Measurements from ENCODE around the gene NOX3. TPM values are rescaled to one million over a fixed set of nuclear protein-coding genes. Genes with fewer than 3 reads are reported as not detected.
A peak's percentile ranks its signal among the peaks of the same experiment; 100 is the strongest.

NOX3 gene
- total and polyA plus RNA-seq, 2 of the 8 experiments (the other 6 are each of a cell fraction or from before 2014, with no cell fraction given), result not detected

GRCh38 chr6:155429321-155429893 lies 26.2 kb downstream of the NOX3 start:
- FAIRE-seq (no peak), DNase-seq (ENCODE audit: low read depth in 1 of 2, low spot score in 2 of 2) (no peak)
- H3K27ac ChIP-seq (ENCODE audit: low read depth, low read length), result no peak overlapping the region
- H2BK120ac ChIP-seq (replicated peaks; ENCODE audit: low read depth, low read length), result no peak overlapping the region
- H4K8ac ChIP-seq (ENCODE audit: extremely low read depth, insufficient read depth, low read length), result no peak overlapping the region
- no peak overlapping the region for H2BK20ac ChIP-seq (ENCODE audit: low read length)
- H3K36me3 ChIP-seq (ENCODE audit: control insufficient read depth in 2 of 4, insufficient read depth in 4 of 4, low read length in 3 of 4), result no peaks in the 10 kb centered on the region
- no peaks in the 10 kb centered on the region for H3K4me1 ChIP-seq (replicated peaks in 1 of 4; ENCODE audit: control insufficient read depth in 3 of 4, insufficient read depth in 4 of 4, low read length in 3 of 4)
- no peak overlapping the region for H3K4me3 ChIP-seq (ENCODE audit: extremely low read depth in 1 of 4, insufficient read depth in 2 of 4, low read depth in 3 of 4, low read length in 4 of 4)
- no peak overlapping the region for H2BK15ac ChIP-seq (ENCODE audit: low read length)
- no peaks in the 10 kb centered on the region for H4K20me1 ChIP-seq (replicated peaks in 1 of 2; ENCODE audit: control insufficient read depth in 1 of 2, insufficient read depth in 2 of 2, low read length in 2 of 2)
- no peaks in the 10 kb centered on the region for H3K27me3 ChIP-seq (replicated peaks in 1 of 4; ENCODE audit: control insufficient read depth in 3 of 4, extremely low read depth in 1 of 4, insufficient read depth in 3 of 4, low read length in 3 of 4)
- TF ChIP-seq CREB1 (IDR thresholded peaks at IDR 0.05), result no peak
- no peak for TF ChIP-seq FOSL1 (IDR thresholded peaks at IDR 0.05; ENCODE audit: insufficient read depth, low read depth, low read length)
- TF ChIP-seq EZH2 (IDR thresholded peaks at IDR 0.05; ENCODE audit: low read depth, low read length, severe bottlenecking), result no peak
- TF ChIP-seq SP2 (IDR thresholded peaks at IDR 0.05; ENCODE audit: low read length), result no peak
- no peak for TF ChIP-seq ASH2L (IDR thresholded peaks at IDR 0.05; ENCODE audit: low read length)
- TF ChIP-seq SIRT6 (IDR thresholded peaks at IDR 0.05; ENCODE audit: low read length), result no peak
- ChIA-PET CTCF (ENCODE audit: partially characterized antibody) (interaction anchor here (0.8 to 1.7 kb wide), 7 partner anchors 9 to 1161 kb away, joined by 3 to 7 read pairs (median 3); no protein-coding TSS in a partner anchor), POLR2A (ENCODE audit: partially characterized antibody) (no interaction called here)
- WGBS, 2 experiments (ENCODE audit: extremely low coverage in 1 of 2, insufficient coverage in 1 of 2, insufficient read length in 1 of 2, insufficient replicate concordance in 2 of 2, low coverage in 1 of 2, low lambda C conversion rate in 2 of 2, missing lambda C conversion rate in 1 of 2), result 78% methylated on average over 2 of the region's 2 CpGs; no CpG with 5 or more reads in 1 of the 2 experiments
- H3K9ac ChIP-seq (replicated peaks in 1 of 4; ENCODE audit: extremely low read depth in 1 of 4, low read depth in 3 of 4, low read length in 3 of 4), result no peak overlapping the region
- H3K23ac ChIP-seq (ENCODE audit: insufficient read length), result no peak overlapping the region
- H4K91ac ChIP-seq (replicated peaks; ENCODE audit: insufficient read length, low read length), result no peak overlapping the region
- H2BK5ac ChIP-seq (ENCODE audit: low read depth, low read length), result no peak overlapping the region
- H3K23me2 ChIP-seq (ENCODE audit: low read depth, low read length), result no peaks in the 10 kb centered on the region; the same call in 1 of the 2 replicates
- no peak overlapping the region for H3K14ac ChIP-seq (ENCODE audit: insufficient read length)
- no peak overlapping the region for H3K18ac ChIP-seq (ENCODE audit: extremely low read depth, low read length)
- H3K4ac ChIP-seq (replicated peaks; ENCODE audit: insufficient read length, low read depth, low read length), result no peak overlapping the region
- no peak overlapping the region for H3K56ac ChIP-seq (replicated peaks; ENCODE audit: insufficient read length, low read depth, low read length)
- no peaks in the 10 kb centered on the region for H3K9me3 ChIP-seq (ENCODE audit: insufficient read depth in 2 of 2, low read depth in 1 of 2, low read length in 1 of 2)
- H2AFZ ChIP-seq (ENCODE audit: low read length), result peak overlapping the region; percentile 40; the same call in 1 of the 2 replicates
- no peak overlapping the region for H2BK12ac ChIP-seq (ENCODE audit: low read depth, low read length)
- H3K4me2 ChIP-seq (ENCODE audit: insufficient read depth in 1 of 2, low read depth in 2 of 2, low read length in 2 of 2), result no peak overlapping the region
- no peak overlapping the region for H4K5ac ChIP-seq (ENCODE audit: insufficient read length, low read depth, low read length)
- no peaks in the 10 kb centered on the region for H3K79me2 ChIP-seq (ENCODE audit: control insufficient read depth in 1 of 2, insufficient read depth in 2 of 2, low read length in 2 of 2)
- H2AK5ac ChIP-seq (ENCODE audit: low read depth, low read length), result no peak overlapping the region
- no peaks in the 10 kb centered on the region for H3K79me1 ChIP-seq (ENCODE audit: low read depth, low read length)
